ENCODE data around the gene RNF115. TPM values are rescaled to one million over a fixed set of nuclear protein-coding genes. Genes with fewer than 3 reads are reported as not detected.
"Not testable (repeated sequence)": the region's sequence is repeated elsewhere in the genome, so short reads cannot be mapped to it uniquely, and the experiment has no call there.

RNF115 gene
- total RNA-seq, 2 donors from 2014 or later: 12.7 to 13.2 TPM

DNA sequence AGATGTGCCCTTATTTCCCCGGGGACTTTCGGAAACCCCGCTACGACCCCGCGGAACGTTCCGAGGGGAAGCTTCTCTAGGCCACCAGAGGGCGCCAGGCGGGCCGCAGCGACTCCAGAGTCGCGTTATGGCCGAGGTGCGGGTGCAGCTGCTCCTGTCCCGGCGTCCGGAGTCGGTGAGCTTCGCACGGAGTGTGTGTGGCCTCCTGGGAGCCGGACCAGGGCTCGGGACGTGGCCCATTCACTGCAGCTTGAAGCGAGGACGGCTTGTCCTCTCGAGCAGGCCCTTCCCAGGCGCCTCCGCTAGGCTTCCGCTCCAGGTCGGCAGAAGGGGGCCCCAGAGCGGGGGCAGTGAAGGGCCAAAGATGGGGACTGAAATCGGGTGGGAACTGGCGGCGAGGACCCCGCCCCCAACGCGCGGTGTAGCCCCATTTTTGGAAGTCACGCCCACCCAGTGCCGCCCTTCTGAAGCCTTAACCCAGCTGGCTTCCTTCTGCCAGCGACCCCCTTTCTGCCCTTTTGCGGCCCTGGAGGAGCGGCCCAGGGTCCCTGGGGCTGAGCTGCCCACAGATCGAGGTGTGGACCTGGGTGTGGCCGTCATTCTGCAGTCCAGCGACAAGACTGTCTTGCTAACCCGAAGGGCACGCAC lies 21.7 kb upstream of the RNF115 start, which contains the start of gene NUDT17:
Gene NUDT17, plus strand, starts transcription at position 117 of the 648 bp plus-strand sequence. Its CDS starts 11 bp downstream, at position 128.
- Histone ChIP-seq H3K4me1 (peaks cover 18% of the 10 kb centered on the region), H3K27me3 (no peaks in the 10 kb centered on the region), H3K4me3 (peak within 1 kb of the TSS; percentile 28 to 34), H3K9me3 (no peaks in the 10 kb centered on the region), H3K27ac (peak within 1 kb of the TSS; percentile 3 to 62 (median 56)), H3K36me3 (replicated peaks in 1 of 2; ENCODE audit: insufficient read depth in 1 of 2, low read depth in 2 of 2) (peaks cover 0 to 11% of the 10 kb centered on the region in 2 donors)
- WGBS, 2 donors: 0 to 2% methylated on average over 5 to 50 of the region's 50 CpGs
- peak; percentile 87 for ATAC-seq
- TF ChIP-seq, protein P1, sequence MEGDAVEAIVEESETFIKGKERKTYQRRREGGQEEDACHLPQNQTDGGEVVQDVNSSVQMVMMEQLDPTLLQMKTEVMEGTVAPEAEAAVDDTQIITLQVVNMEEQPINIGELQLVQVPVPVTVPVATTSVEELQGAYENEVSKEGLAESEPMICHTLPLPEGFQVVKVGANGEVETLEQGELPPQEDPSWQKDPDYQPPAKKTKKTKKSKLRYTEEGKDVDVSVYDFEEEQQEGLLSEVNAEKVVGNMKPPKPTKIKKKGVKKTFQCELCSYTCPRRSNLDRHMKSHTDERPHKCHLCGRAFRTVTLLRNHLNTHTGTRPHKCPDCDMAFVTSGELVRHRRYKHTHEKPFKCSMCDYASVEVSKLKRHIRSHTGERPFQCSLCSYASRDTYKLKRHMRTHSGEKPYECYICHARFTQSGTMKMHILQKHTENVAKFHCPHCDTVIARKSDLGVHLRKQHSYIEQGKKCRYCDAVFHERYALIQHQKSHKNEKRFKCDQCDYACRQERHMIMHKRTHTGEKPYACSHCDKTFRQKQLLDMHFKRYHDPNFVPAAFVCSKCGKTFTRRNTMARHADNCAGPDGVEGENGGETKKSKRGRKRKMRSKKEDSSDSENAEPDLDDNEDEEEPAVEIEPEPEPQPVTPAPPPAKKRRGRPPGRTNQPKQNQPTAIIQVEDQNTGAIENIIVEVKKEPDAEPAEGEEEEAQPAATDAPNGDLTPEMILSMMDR (IDR thresholded peaks at IDR 0.05): peak; percentile 81 to 96 (median 86)
- peak in 1 of 3 donors; percentile 42 for TF ChIP-seq POLR2A (IDR thresholded peaks at IDR 0.05)
- peak; percentile 80 to 85 (median 82) for DNase-seq
- intact Hi-C loops (cut with DNase I): no loop called here

DNA sequence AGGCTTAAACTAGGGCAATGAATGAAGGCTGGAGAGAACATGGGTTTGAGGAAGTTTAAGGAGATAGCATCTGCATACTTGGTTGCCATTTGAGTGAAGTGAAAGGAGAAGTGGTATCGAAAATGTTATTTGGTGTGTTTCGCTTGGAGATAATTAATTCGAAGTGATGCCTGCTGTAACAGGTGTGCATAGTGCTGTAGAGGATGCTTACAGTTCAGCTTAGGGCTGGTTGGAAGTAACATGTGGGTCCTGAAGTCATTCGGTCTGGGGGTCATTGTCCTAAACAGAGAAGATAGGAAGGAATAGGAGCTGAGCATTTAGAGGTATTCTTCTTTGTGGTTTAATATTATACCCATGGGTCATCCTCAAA lies 21.2 kb upstream of the RNF115 start:
- peak; percentile 45 for ATAC-seq
- intact Hi-C loops (cut with DNase I): no loop called here
- Histone ChIP-seq H3K36me3 (replicated peaks in 1 of 2; ENCODE audit: insufficient read depth in 1 of 2, low read depth in 2 of 2) (peaks cover 0 to 12% of the 10 kb centered on the region in 2 donors), H3K27me3 (no peaks in the 10 kb centered on the region), H3K4me3 (peak overlapping the region; percentile 28 to 34), H3K9me3 (no peaks in the 10 kb centered on the region), H3K4me1 (peaks cover 18% of the 10 kb centered on the region), H3K27ac (peak overlapping the region in 2 of 4 donors; percentile 62)
- no peak for TF ChIP-seq POLR2A (IDR thresholded peaks at IDR 0.05)
- TF ChIP-seq, protein P1 (IDR thresholded peaks at IDR 0.05): no peak
- DNase-seq: no peak
- WGBS, 2 donors: 2 to 13% methylated on average over 4 of the region's 4 CpGs

DNA sequence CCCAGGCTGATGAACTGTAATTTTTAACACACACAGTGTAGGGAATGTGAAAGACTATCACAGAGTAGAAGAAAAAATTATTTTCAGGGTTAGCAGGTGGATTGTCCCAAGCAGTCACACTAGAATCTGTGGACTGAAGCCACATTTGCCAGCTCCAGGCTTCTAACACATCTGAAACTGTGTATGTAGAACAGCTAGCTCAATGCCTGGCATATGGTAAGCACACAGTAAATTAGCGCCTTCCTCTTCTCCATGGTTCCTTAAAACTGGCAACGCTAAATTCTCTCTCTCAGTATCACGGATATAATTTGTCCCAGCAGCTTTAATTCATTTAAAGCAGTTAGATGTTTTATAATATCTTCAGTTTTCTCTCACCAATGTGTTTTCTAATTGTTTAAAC lies 19.1 kb upstream of the RNF115 start:
- intact Hi-C loops (cut with DNase I): no loop called here
- no peak overlapping the region for H3K4me3 ChIP-seq
- TF ChIP-seq POLR2A (IDR thresholded peaks at IDR 0.05): no peak
- TF ChIP-seq, protein P1 (IDR thresholded peaks at IDR 0.05): no peak
- peaks cover 8 to 22% of the 10 kb centered on the region in 2 donors for H3K36me3 ChIP-seq (replicated peaks in 1 of 2; ENCODE audit: insufficient read depth in 1 of 2, low read depth in 2 of 2)
- H3K4me1 ChIP-seq: peaks cover 18% of the 10 kb centered on the region
- WGBS, 2 donors: 90 to 95% methylated on average over 3 of the region's 3 CpGs
- no peaks in the 10 kb centered on the region for H3K9me3 ChIP-seq
- H3K27ac ChIP-seq: no peak overlapping the region
- DNase-seq: no peak
- no peak for ATAC-seq
- no peaks in the 10 kb centered on the region for H3K27me3 ChIP-seq

DNA sequence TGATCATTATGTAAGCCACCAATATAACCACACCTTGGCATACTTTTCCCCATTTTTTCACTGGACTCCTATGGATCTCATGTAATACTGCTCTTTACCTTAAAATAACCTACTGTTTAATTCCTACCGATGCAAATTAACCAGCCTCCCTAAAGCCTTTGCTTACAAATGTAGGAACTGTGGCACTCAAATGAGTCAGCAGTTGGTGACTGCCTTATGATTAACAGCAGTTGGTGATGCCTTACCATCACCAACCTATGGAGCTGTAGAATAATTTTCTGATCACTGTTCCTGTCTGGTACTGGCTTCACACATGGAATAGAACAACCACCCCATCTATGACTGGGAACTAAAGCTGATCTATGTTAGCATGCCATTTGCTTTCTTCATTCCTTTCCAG lies 13.8 kb upstream of the RNF115 start:
- Histone ChIP-seq H3K27me3 (no peaks in the 10 kb centered on the region), H3K36me3 (replicated peaks in 1 of 2; ENCODE audit: insufficient read depth in 1 of 2, low read depth in 2 of 2) (peaks cover 19 to 51% of the 10 kb centered on the region in 2 donors), H3K27ac (no peak overlapping the region), H3K4me3 (no peak overlapping the region), H3K4me1 (no peaks in the 10 kb centered on the region), H3K9me3 (no peaks in the 10 kb centered on the region)
- ATAC-seq: no peak
- intact Hi-C loops (cut with DNase I): no loop called here
- TF ChIP-seq, protein P1 (IDR thresholded peaks at IDR 0.05): no peak
- TF ChIP-seq POLR2A (IDR thresholded peaks at IDR 0.05): no peak
- 87 to 90% methylated on average over 1 of the region's 1 CpG for WGBS, 2 donors
- DNase-seq: no peak

DNA sequence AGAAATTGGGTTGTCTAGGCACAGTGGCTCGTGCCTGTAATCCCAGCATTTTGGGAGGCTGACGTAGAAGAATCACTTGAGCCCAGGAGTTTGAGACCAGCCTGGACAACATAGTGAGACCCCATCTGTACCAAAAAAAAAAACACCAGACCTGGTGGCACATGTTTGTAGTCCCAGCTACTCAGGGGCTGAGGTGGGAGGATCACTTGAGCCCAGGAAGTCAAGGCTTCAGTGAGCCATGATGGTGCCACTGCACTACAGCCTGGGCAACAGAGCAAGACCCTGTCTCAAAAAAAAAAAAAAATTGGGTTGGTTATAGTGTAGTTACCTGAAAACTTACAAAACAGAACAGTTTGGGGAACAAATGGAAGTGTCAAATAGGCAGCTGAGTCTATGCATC lies 6.9 kb upstream of the RNF115 start:
- intact Hi-C loops (cut with DNase I); H3K27ac ChIP-seq; DNase-seq; H3K4me3 ChIP-seq; H3K27me3 ChIP-seq; H3K4me1 ChIP-seq; H3K9me3 ChIP-seq; ATAC-seq: not testable (repeated sequence)
- peaks cover 10 to 49% of the 10 kb centered on the region in 2 donors for H3K36me3 ChIP-seq (replicated peaks in 1 of 2; ENCODE audit: insufficient read depth in 1 of 2, low read depth in 2 of 2)
- 94 to 100% methylated on average over 2 of the region's 2 CpGs for WGBS, 2 donors

All from body of pancreas (tissue), 4 donors.